ENCODE results near the gene IER5.
"Not testable (repeated sequence)": the region's sequence is repeated elsewhere in the genome, so short reads cannot be mapped to it uniquely, and the experiment has no call there.

Gene IER5

GRCh38 chr1:181115971-181116370 lies 27.5 kb downstream of the IER5 start:
- DNase-seq (ENCODE audit: low read depth), result not testable (repeated sequence)

- no peak for DNase-seq (ENCODE audit: low read depth)
Measured at GRCh38 chr1:181116819-181117390, 28.4 kb downstream of the IER5 start.

GRCh38 chr1:181117648-181118449 lies 29.3 kb downstream of the IER5 start:
- no peak for DNase-seq (ENCODE audit: low read depth)

GRCh38 chr1:181119093-181119989 lies 30.8 kb downstream of the IER5 start:
- no peak for DNase-seq (ENCODE audit: low read depth)

GRCh38 chr1:181120924-181121323 lies 32.4 kb downstream of the IER5 start:
- DNase-seq (ENCODE audit: low read depth), result no peak

GRCh38 chr1:181121498-181121897 lies 33.0 kb downstream of the IER5 start:
- DNase-seq (ENCODE audit: low read depth), result no peak

GRCh38 chr1:181122222-181122621 lies 33.7 kb downstream of the IER5 start:
- DNase-seq (ENCODE audit: low read depth), result no peak

- no peak for DNase-seq (ENCODE audit: low read depth)
Measured at GRCh38 chr1:181123173-181123572, 34.7 kb downstream of the IER5 start.

GRCh38 chr1:181124291-181124751 lies 35.8 kb downstream of the IER5 start:
- no peak for DNase-seq (ENCODE audit: low read depth)

- no peak for DNase-seq (ENCODE audit: low read depth)
Measured at GRCh38 chr1:181126289-181126688, 37.8 kb downstream of the IER5 start.

- DNase-seq (ENCODE audit: low read depth), result no peak
Measured at GRCh38 chr1:181126871-181127587, 38.5 kb downstream of the IER5 start.

GRCh38 chr1:181127898-181128453 lies 39.5 kb downstream of the IER5 start:
- DNase-seq (ENCODE audit: low read depth), result no peak

GRCh38 chr1:181128592-181129497 lies 40.3 kb downstream of the IER5 start:
- no peak for DNase-seq (ENCODE audit: low read depth)

GRCh38 chr1:181129771-181130606 lies 41.5 kb downstream of the IER5 start:
- DNase-seq (ENCODE audit: low read depth), result no peak

- DNase-seq (ENCODE audit: low read depth), result no peak
Measured at GRCh38 chr1:181131255-181131941, 42.9 kb downstream of the IER5 start.

GRCh38 chr1:181133441-181133951 lies 45.0 kb downstream of the IER5 start:
- no peak for DNase-seq (ENCODE audit: low read depth)

- DNase-seq (ENCODE audit: low read depth), result no peak
Measured at GRCh38 chr1:181133969-181134418, 45.5 kb downstream of the IER5 start.

- DNase-seq (ENCODE audit: low read depth), result peak; percentile 55
Measured at GRCh38 chr1:181134543-181135436, 46.3 kb downstream of the IER5 start.

Data from stromal cell of bone marrow (primary cell).